GM19240 (cell line): ENCODE data around the gene ELOVL7.
"Not testable (repeated sequence)": the region's sequence is repeated elsewhere in the genome, so short reads cannot be mapped to it uniquely, and the experiment has no call there.

ENCODE experiments used
- DNase-seq: peaks from one replicate; pipeline ENCODE4 v3.0.0; 2011; ENCODE audit warnings: low spot score; ENCODE audit not compliant: insufficient read length

Gene ELOVL7

GRCh38 chr5:60715201-60715928 lies 128.7 kb downstream of the ELOVL7 start:
- not testable (repeated sequence) for DNase-seq

- DNase-seq: no peak
These were observed 131.1 kb downstream of the ELOVL7 start for GRCh38 chr5:60712950-60713349.

- not testable (repeated sequence) for DNase-seq
These were observed 132.2 kb downstream of the ELOVL7 start for GRCh38 chr5:60711892-60712291.

GRCh38 chr5:60710362-60710761 lies 133.7 kb downstream of the ELOVL7 start:
- no peak for DNase-seq

GRCh38 chr5:60705144-60705543 lies 138.9 kb downstream of the ELOVL7 start:
- no peak for DNase-seq

DNA sequence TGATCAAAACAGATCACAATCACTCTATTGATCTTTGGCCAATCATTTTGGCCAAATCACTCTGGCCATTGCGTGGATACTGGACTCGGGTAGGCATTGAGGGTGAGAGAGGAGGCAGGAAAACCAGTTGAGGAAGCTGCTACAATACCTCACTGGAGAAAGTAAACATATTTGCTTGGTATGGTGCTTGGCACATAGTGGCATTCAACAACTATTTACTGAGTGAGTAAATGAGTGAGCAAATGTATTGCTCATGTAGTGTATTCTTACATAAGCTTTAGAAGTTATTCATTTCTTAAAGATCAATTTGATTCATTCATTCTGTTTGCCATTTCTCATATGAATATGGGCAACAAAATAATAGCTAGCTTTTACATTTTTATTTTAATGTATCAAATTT lies 140.1 kb downstream of the ELOVL7 start:
- DNase-seq: no peak
